Keratinocyte (primary cell): ENCODE results near the gene HCK. TPM values are rescaled to one million over a fixed set of nuclear protein-coding genes. Genes with fewer than 3 reads are reported as not detected.

Experiments used
- DNase-seq: peaks from one replicate; pipeline ENCODE4 v3.0.0-alpha.2; 2011; ENCODE audit warnings: low read depth, missing footprints, low spot score
- FAIRE-seq: peaks from 2 replicates; lab custom pipeline; 2011; peaks lifted over from hg19 to GRCh38; lab: Jason Lieb, UNC
- H2AFZ ChIP-seq: 2 replicates; pipeline ENCODE4 v1.6.0; 2012; ENCODE audit warnings: low read length, control low read depth, inconsistent platforms; ENCODE audit not compliant: control insufficient read depth
- H3K27ac ChIP-seq: 2 replicates; pipeline ENCODE4 v1.5.1; 2011; ENCODE audit warnings: low read length; ENCODE audit not compliant: control insufficient read depth, insufficient read depth
- H3K27me3 ChIP-seq: 3 replicates; pipeline ENCODE4 v1.6.0; 2011; ENCODE audit warnings: low read length; ENCODE audit not compliant: control insufficient read depth, insufficient read depth; ENCODE audit errors: extremely low read depth
- H3K36me3 ChIP-seq, 2 experiments: 2 replicates in 1 of 2; 3 replicates in 1 of 2; pipeline ENCODE4 v1.5.1; 2011; ENCODE audit warnings: low read length in 2 of 2, mild to moderate bottlenecking in 1 of 2; ENCODE audit not compliant: control insufficient read depth in 2 of 2, insufficient read depth in 2 of 2; ENCODE audit errors: extremely low read depth in 1 of 2
- H3K4me1 ChIP-seq: 3 replicates; pipeline ENCODE4 v1.5.1; 2011; ENCODE audit warnings: low read length; ENCODE audit not compliant: control insufficient read depth, insufficient read depth; ENCODE audit errors: extremely low read depth
- H3K4me2 ChIP-seq: 3 replicates; pipeline ENCODE4 v1.6.0; 2011; ENCODE audit warnings: low read depth, low read length; ENCODE audit not compliant: control insufficient read depth, insufficient read depth; ENCODE audit errors: extremely low read depth
- H3K4me3 ChIP-seq, 3 experiments: fragments of 200-600 bp in 1 of 3; sonication (generic) in 1 of 3; 2 replicates in 2 of 3; 3 replicates in 1 of 3; pipeline ENCODE4 v1.5.1; 2011 to 2016; ENCODE audit warnings: low read length in 3 of 3, mild to moderate bottlenecking in 3 of 3, control low read depth in 2 of 3, inconsistent platforms in 1 of 3, low read depth in 1 of 3, mixed read lengths in 1 of 3, mixed run types in 1 of 3, moderate library complexity in 1 of 3; ENCODE audit not compliant: control insufficient read depth in 2 of 3, insufficient read depth in 2 of 3; ENCODE audit errors: extremely low read depth in 1 of 3
- H3K79me2 ChIP-seq: 2 replicates; pipeline ENCODE4 v1.6.0; 2012; ENCODE audit warnings: low read length; ENCODE audit not compliant: control insufficient read depth, insufficient read depth
- H3K9ac ChIP-seq: 3 replicates; pipeline ENCODE4 v1.6.0; 2011; ENCODE audit warnings: low read length; ENCODE audit not compliant: control insufficient read depth, insufficient read depth; ENCODE audit errors: extremely low read depth
- H3K9me1 ChIP-seq: 3 replicates; pipeline ENCODE4 v1.6.0; 2011; ENCODE audit warnings: low read length; ENCODE audit not compliant: control insufficient read depth, insufficient read depth; ENCODE audit errors: extremely low read depth
- H3K9me3 ChIP-seq: 2 replicates; pipeline ENCODE4 v1.5.1; 2012; ENCODE audit warnings: low read depth, low read length; ENCODE audit not compliant: control insufficient read depth
- H4K20me1 ChIP-seq: 3 replicates; pipeline ENCODE4 v1.6.0; 2011; ENCODE audit warnings: low read length; ENCODE audit not compliant: control insufficient read depth, insufficient read depth; ENCODE audit errors: extremely low read depth
- EZH2 ChIP-seq: IDR thresholded peaks from one replicate; pipeline ENCODE4 v1.6.1; 2012; ENCODE audit warnings: inconsistent platforms, mild to moderate bottlenecking, low read length, moderate library complexity
- dilution Hi-C: fragments of 300-500 bp; cut with MboI; formaldehyde crosslinking; loops from one replicate; pipeline ENCODE4 v1.7.0; 2020; ENCODE audit warnings: low sequenced_read_pairs; ENCODE audit not compliant: extremely low pct_ligation_motif_present
- polyA plus RNA-seq, 5 experiments: library from polyadenylated mRNA; depleted of rRNA in 3 of 5; stranded (reverse) in 3 of 5; stranded (forward) in 1 of 5; unstranded in 1 of 5; fragments of >200 nt; gene quantifications; 1 replicate in 1 of 5; 2 replicates in 3 of 5; 3 replicates in 1 of 5; pipeline versions ENCODE4 v1.2.1 to v1.2.3, GENCODE V29; 2011 to 2012; ENCODE audit warnings: missing spikeins in 2 of 5, low read depth in 1 of 5, low replicate concordance in 1 of 5
- TF ChIP-seq, protein P1 (sequence below), 3 experiments: IDR thresholded peaks in 1 of 3; conservative IDR thresholded peaks in 1 of 3; optimal IDR thresholded peaks in 1 of 3; 2 replicates in 2 of 3; 3 replicates in 1 of 3; pipeline versions ENCODE3 to v1.5.1; 2011; ENCODE audit warnings: low read length in 3 of 3, mild to moderate bottlenecking in 3 of 3, moderate library complexity in 2 of 3, control low read depth in 1 of 3, inconsistent platforms in 1 of 3; ENCODE audit not compliant: insufficient read depth in 2 of 3; ENCODE audit errors: extremely low read depth in 1 of 3

Gene HCK
- polyA plus RNA-seq, 1 donor (not counting 4 experiments of a cell fraction or from before 2014, with no cell fraction given): not detected

DNA sequence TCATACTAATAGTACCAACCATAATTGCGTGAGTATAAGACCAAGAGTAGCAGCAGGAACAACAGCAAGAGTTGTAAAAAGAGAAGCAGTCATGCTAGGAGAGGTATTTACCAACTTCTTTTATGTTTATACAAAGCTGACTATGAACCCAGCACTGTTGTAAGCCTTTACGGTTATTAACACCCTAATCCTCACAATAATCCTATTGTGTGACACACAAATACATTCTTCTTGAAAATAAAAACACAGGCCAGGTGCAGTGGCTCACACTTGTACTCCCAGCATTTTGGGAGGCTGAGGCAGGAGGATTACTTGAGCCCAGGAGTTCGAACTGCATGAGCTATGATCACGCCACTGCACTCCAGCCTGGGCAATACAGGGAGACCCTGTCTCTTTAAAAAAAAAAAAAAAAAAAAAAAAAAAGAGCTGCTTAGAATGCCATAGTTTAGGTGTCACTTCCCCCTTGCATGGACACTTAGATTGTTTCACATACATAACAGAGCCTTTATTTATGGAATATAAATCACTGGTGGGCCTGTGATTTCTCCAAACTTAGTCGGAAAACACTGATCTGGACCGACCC, 20.2 kb downstream of the HCK start:
- FAIRE-seq (no peak), DNase-seq (no peak)
- H3K27me3 ChIP-seq: peaks cover 10% of the 10 kb centered on the region
- H3K4me1 ChIP-seq: no peaks in the 10 kb centered on the region
- no peak overlapping the region for H3K27ac ChIP-seq
- H3K4me3 ChIP-seq: no peak overlapping the region
- H3K36me3 ChIP-seq: no peaks in the 10 kb centered on the region
- dilution Hi-C loops: no loop called here
- H4K20me1 ChIP-seq: no peaks in the 10 kb centered on the region
- no peaks in the 10 kb centered on the region for H3K79me2 ChIP-seq
- TF ChIP-seq, protein P1, sequence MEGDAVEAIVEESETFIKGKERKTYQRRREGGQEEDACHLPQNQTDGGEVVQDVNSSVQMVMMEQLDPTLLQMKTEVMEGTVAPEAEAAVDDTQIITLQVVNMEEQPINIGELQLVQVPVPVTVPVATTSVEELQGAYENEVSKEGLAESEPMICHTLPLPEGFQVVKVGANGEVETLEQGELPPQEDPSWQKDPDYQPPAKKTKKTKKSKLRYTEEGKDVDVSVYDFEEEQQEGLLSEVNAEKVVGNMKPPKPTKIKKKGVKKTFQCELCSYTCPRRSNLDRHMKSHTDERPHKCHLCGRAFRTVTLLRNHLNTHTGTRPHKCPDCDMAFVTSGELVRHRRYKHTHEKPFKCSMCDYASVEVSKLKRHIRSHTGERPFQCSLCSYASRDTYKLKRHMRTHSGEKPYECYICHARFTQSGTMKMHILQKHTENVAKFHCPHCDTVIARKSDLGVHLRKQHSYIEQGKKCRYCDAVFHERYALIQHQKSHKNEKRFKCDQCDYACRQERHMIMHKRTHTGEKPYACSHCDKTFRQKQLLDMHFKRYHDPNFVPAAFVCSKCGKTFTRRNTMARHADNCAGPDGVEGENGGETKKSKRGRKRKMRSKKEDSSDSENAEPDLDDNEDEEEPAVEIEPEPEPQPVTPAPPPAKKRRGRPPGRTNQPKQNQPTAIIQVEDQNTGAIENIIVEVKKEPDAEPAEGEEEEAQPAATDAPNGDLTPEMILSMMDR (optimal IDR thresholded peaks at IDR 0.05 in 1 of 3, IDR thresholded peaks at IDR 0.05 in 1 of 3, conservative IDR thresholded peaks at IDR 0.05 in 1 of 3; ENCODE audit: extremely low read depth in 1 of 3, insufficient read depth in 2 of 3, low read length in 3 of 3): no peak
- TF ChIP-seq EZH2: no peak
- H3K9ac ChIP-seq: no peak overlapping the region
- H3K9me3 ChIP-seq: no peaks in the 10 kb centered on the region
- no peak overlapping the region for H2AFZ ChIP-seq
- H3K9me1 ChIP-seq: no peaks in the 10 kb centered on the region
- H3K4me2 ChIP-seq: no peak overlapping the region

DNA sequence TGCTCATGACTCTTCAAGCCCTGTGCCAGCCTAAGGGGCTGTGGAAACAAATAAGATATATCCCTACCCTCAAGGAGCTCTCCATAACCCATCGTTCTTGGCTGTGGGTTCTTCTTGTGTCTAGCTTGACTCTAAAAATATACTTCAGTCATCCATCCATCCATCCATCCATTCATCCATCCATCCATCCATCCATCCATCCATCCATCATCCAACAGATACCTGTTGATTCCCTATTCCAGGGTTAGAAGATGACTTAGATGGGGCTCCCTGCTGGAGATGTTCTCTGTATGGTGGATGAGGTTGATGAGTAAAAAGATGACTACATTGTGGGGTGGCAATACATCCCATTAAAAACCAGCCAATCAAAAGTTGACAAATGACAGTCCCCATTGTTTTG, 23.5 kb downstream of the HCK start:
- Histone ChIP-seq H3K27me3 (peaks cover 6% of the 10 kb centered on the region), H3K27ac (no peak overlapping the region), H4K20me1 (no peaks in the 10 kb centered on the region), H3K9ac (no peak overlapping the region), H3K36me3 (no peaks in the 10 kb centered on the region), H3K4me1 (no peaks in the 10 kb centered on the region), H3K9me3 (no peaks in the 10 kb centered on the region), H3K4me2 (no peak overlapping the region), H3K79me2 (no peaks in the 10 kb centered on the region), H2AFZ (no peak overlapping the region), H3K9me1 (no peaks in the 10 kb centered on the region), H3K4me3 (no peak overlapping the region)
- no peak for FAIRE-seq
- DNase-seq: no peak
- TF ChIP-seq, protein P1 (optimal IDR thresholded peaks at IDR 0.05 in 1 of 3, IDR thresholded peaks at IDR 0.05 in 1 of 3, conservative IDR thresholded peaks at IDR 0.05 in 1 of 3; ENCODE audit: extremely low read depth in 1 of 3, insufficient read depth in 2 of 3, low read length in 3 of 3): no peak
- no peak for TF ChIP-seq EZH2
- dilution Hi-C loops: no loop called here
